ENCODE results near the gene GTF2IRD1.

Gene GTF2IRD1

DNA sequence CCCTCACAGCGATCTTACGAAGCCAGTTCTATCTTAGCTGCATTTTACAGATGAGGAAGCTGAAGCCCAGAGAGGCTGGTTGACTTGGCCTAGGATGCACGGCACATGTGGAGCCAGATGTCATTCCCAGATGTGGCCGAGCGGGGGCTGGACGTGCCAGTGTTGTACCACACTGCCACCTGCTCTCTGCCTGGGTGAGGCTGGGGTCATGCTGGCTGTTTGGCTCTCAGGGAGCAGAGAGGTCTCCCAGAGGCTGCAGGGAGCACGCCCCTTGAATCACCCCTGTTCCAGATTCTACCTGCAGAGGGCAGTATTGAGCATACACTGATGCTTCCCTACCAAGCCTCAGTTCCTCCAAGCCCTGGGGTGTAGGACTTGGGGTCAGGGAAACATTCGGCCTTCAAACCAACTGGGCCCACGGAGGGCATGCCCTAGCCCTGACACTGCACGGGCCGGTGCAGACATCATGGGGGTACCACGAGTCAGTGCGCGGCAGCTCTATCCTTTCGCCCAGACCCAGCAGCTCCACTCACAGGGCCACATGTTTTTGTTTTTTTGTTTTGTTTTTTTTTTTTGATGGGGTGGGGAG, 3.8 kb upstream of the GTF2IRD1 start:
- H3K9ac ChIP-seq (ENCODE audit: insufficient read length, low read depth) = no peak overlapping the region
- peak; percentile 67 for DNase-seq (ENCODE audit: low read depth, low spot score)
- no peaks in the 10 kb centered on the region for H3K27me3 ChIP-seq (ENCODE audit: insufficient read depth, insufficient read length)
- no peak overlapping the region for H3K4me3 ChIP-seq (ENCODE audit: insufficient read length, low read depth)
- H3K9me3 ChIP-seq (ENCODE audit: insufficient read depth, low read length) = no peaks in the 10 kb centered on the region
- H3K4me1 ChIP-seq (ENCODE audit: insufficient read depth, insufficient read length) = peaks cover 2% of the 10 kb centered on the region
- TF ChIP-seq YY1 (IDR thresholded peaks at IDR 0.05; ENCODE audit: insufficient read depth, insufficient read length) (no peak), SUZ12 (IDR thresholded peaks at IDR 0.05; ENCODE audit: extremely low read depth, insufficient read depth, insufficient read length) (no peak), ZNF274 (IDR thresholded peaks at IDR 0.05; ENCODE audit: low read depth, low read length) (no peak)
- H3K36me3 ChIP-seq (ENCODE audit: insufficient read depth, insufficient read length, low read length) = no peaks in the 10 kb centered on the region

GRCh38 chr7:74452748-74453321, 871 bp upstream of the GTF2IRD1 start:
- H3K4me1 ChIP-seq (ENCODE audit: insufficient read depth, insufficient read length) = peaks cover 5% of the 10 kb centered on the region
- no peak for DNase-seq (ENCODE audit: low read depth, low spot score)
- TF ChIP-seq ZNF274 (IDR thresholded peaks at IDR 0.05; ENCODE audit: low read depth, low read length) (no peak), SUZ12 (IDR thresholded peaks at IDR 0.05; ENCODE audit: extremely low read depth, insufficient read depth, insufficient read length) (no peak), YY1 (IDR thresholded peaks at IDR 0.05; ENCODE audit: insufficient read depth, insufficient read length) (no peak)
- H3K9me3 ChIP-seq (ENCODE audit: insufficient read depth, low read length) = no peaks in the 10 kb centered on the region
- peak overlapping the region; percentile 49 for H3K4me3 ChIP-seq (ENCODE audit: insufficient read length, low read depth)
- no peaks in the 10 kb centered on the region for H3K27me3 ChIP-seq (ENCODE audit: insufficient read depth, insufficient read length)
- peaks cover 8% of the 10 kb centered on the region for H3K36me3 ChIP-seq (ENCODE audit: insufficient read depth, insufficient read length, low read length)
- H3K9ac ChIP-seq (ENCODE audit: insufficient read length, low read depth) = peak overlapping the region; percentile 67

- H3K27me3 ChIP-seq (ENCODE audit: insufficient read depth, insufficient read length) = no peaks in the 10 kb centered on the region
- no peak for TF ChIP-seq SUZ12 (IDR thresholded peaks at IDR 0.05; ENCODE audit: extremely low read depth, insufficient read depth, insufficient read length)
- TF ChIP-seq ZNF274 (IDR thresholded peaks at IDR 0.05; ENCODE audit: low read depth, low read length) = no peak
- TF ChIP-seq YY1 (IDR thresholded peaks at IDR 0.05; ENCODE audit: insufficient read depth, insufficient read length) = no peak
- no peak for DNase-seq (ENCODE audit: low read depth, low spot score)
- H3K9me3 ChIP-seq (ENCODE audit: insufficient read depth, low read length) = no peaks in the 10 kb centered on the region
- peak overlapping the region; percentile 49 for H3K4me3 ChIP-seq (ENCODE audit: insufficient read length, low read depth)
- H3K36me3 ChIP-seq (ENCODE audit: insufficient read depth, insufficient read length, low read length) = peaks cover 8% of the 10 kb centered on the region
- peaks cover 5% of the 10 kb centered on the region for H3K4me1 ChIP-seq (ENCODE audit: insufficient read depth, insufficient read length)
- peak overlapping the region; percentile 81 for H3K9ac ChIP-seq (ENCODE audit: insufficient read length, low read depth)
These were observed 567 bp downstream of the GTF2IRD1 start for GRCh38 chr7:74454021-74454924.

DNA sequence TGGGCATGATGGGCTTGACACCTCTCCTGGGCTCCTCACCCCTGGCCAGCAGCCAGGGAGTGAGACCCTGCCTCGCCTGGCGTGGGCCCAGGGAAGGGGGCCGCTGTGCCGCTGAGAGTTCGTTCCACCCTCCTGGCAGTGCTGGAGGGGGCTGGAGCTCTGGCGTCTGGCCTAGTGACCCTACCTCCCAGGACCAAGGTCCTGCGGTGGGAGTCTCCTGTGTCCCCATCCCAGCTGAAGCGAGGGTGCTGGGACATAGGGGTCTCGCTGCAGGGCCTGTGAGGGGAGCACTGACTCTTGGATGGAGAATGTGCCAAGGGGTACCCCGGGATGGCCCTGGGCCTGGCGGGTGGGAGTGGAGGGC, 1.2 kb downstream of the GTF2IRD1 start:
- no peaks in the 10 kb centered on the region for H3K9me3 ChIP-seq (ENCODE audit: insufficient read depth, low read length)
- peak overlapping the region; percentile 44 for H3K4me3 ChIP-seq (ENCODE audit: insufficient read length, low read depth)
- H3K9ac ChIP-seq (ENCODE audit: insufficient read length, low read depth) = peak overlapping the region; percentile 81
- no peaks in the 10 kb centered on the region for H3K27me3 ChIP-seq (ENCODE audit: insufficient read depth, insufficient read length)
- TF ChIP-seq SUZ12 (IDR thresholded peaks at IDR 0.05; ENCODE audit: extremely low read depth, insufficient read depth, insufficient read length) (no peak), ZNF274 (IDR thresholded peaks at IDR 0.05; ENCODE audit: low read depth, low read length) (no peak), YY1 (IDR thresholded peaks at IDR 0.05; ENCODE audit: insufficient read depth, insufficient read length) (no peak)
- H3K36me3 ChIP-seq (ENCODE audit: insufficient read depth, insufficient read length, low read length) = peaks cover 8% of the 10 kb centered on the region
- H3K4me1 ChIP-seq (ENCODE audit: insufficient read depth, insufficient read length) = peaks cover 5% of the 10 kb centered on the region
- DNase-seq (ENCODE audit: low read depth, low spot score) = no peak

GRCh38 chr7:74455291-74455804, 1.6 kb downstream of the GTF2IRD1 start:
- no peak for DNase-seq (ENCODE audit: low read depth, low spot score)
- peak overlapping the region; percentile 81 for H3K9ac ChIP-seq (ENCODE audit: insufficient read length, low read depth)
- TF ChIP-seq SUZ12 (IDR thresholded peaks at IDR 0.05; ENCODE audit: extremely low read depth, insufficient read depth, insufficient read length) (no peak), YY1 (IDR thresholded peaks at IDR 0.05; ENCODE audit: insufficient read depth, insufficient read length) (no peak), ZNF274 (IDR thresholded peaks at IDR 0.05; ENCODE audit: low read depth, low read length) (no peak)
- H3K36me3 ChIP-seq (ENCODE audit: insufficient read depth, insufficient read length, low read length) = peaks cover 8% of the 10 kb centered on the region
- H3K9me3 ChIP-seq (ENCODE audit: insufficient read depth, low read length) = no peaks in the 10 kb centered on the region
- no peaks in the 10 kb centered on the region for H3K27me3 ChIP-seq (ENCODE audit: insufficient read depth, insufficient read length)
- peaks cover 5% of the 10 kb centered on the region for H3K4me1 ChIP-seq (ENCODE audit: insufficient read depth, insufficient read length)
- no peak overlapping the region for H3K4me3 ChIP-seq (ENCODE audit: insufficient read length, low read depth)

DNA sequence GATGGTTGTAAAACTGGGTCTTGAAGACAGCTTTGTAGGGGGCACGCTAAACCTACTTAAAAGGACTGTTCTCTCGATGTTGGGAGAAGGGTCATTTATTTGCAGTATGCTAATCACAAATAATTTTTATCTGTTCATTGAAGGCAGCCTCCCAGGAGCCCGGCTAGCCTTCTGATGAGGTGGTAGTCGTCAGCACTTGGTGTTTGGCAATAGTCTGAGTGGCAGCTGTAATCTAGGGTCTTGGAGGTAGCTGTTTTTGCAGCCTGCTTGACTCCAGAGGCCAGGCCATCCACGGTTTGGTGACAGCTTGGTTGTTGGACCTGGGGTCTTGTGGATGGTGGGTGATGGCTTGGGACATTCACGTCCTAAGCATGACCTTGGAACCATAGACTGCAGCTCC, 2.2 kb downstream of the GTF2IRD1 start:
- Histone ChIP-seq H3K9me3 (ENCODE audit: insufficient read depth, low read length) (no peaks in the 10 kb centered on the region), H3K9ac (ENCODE audit: insufficient read length, low read depth) (no peak overlapping the region), H3K36me3 (ENCODE audit: insufficient read depth, insufficient read length, low read length) (peaks cover 8% of the 10 kb centered on the region), H3K4me3 (ENCODE audit: insufficient read length, low read depth) (no peak overlapping the region), H3K4me1 (ENCODE audit: insufficient read depth, insufficient read length) (peaks cover 5% of the 10 kb centered on the region), H3K27me3 (ENCODE audit: insufficient read depth, insufficient read length) (no peaks in the 10 kb centered on the region)
- no peak for DNase-seq (ENCODE audit: low read depth, low spot score)
- no peak for TF ChIP-seq YY1 (IDR thresholded peaks at IDR 0.05; ENCODE audit: insufficient read depth, insufficient read length)
- TF ChIP-seq SUZ12 (IDR thresholded peaks at IDR 0.05; ENCODE audit: extremely low read depth, insufficient read depth, insufficient read length) = no peak
- TF ChIP-seq ZNF274 (IDR thresholded peaks at IDR 0.05; ENCODE audit: low read depth, low read length) = no peak

DNA sequence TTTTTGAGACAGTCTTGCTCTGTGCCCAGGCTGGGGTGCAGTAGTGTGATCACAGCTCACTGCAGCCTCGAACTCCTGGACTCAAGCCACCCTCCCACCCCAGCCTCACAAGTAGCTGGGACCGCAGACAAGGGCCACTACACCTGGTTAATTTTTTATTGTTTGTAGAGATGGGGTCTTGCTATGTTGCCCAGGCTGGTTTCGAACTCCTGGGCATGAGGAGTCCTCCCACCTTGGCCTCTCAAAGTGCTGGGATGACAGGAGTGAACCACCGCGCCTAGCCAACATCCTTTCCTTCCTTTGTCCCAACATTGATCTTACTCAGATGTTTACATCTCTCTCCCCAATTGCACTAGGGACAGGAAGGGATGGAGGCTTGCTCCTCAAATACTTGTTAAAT, 3.3 kb downstream of the GTF2IRD1 start:
- H3K36me3 ChIP-seq (ENCODE audit: insufficient read depth, insufficient read length, low read length) = peaks cover 8% of the 10 kb centered on the region
- no peaks in the 10 kb centered on the region for H3K9me3 ChIP-seq (ENCODE audit: insufficient read depth, low read length)
- H3K4me1 ChIP-seq (ENCODE audit: insufficient read depth, insufficient read length) = peaks cover 5% of the 10 kb centered on the region
- no peaks in the 10 kb centered on the region for H3K27me3 ChIP-seq (ENCODE audit: insufficient read depth, insufficient read length)
- no peak overlapping the region for H3K4me3 ChIP-seq (ENCODE audit: insufficient read length, low read depth)
- H3K9ac ChIP-seq (ENCODE audit: insufficient read length, low read depth) = no peak overlapping the region
- no peak for TF ChIP-seq SUZ12 (IDR thresholded peaks at IDR 0.05; ENCODE audit: extremely low read depth, insufficient read depth, insufficient read length)
- no peak for TF ChIP-seq ZNF274 (IDR thresholded peaks at IDR 0.05; ENCODE audit: low read depth, low read length)
- no peak for TF ChIP-seq YY1 (IDR thresholded peaks at IDR 0.05; ENCODE audit: insufficient read depth, insufficient read length)
- DNase-seq (ENCODE audit: low read depth, low spot score) = no peak
